Esophagus squamous epithelium (tissue), 5 donors: ENCODE results near the gene MBP. TPM values are rescaled to one million over a fixed set of nuclear protein-coding genes. Genes with fewer than 3 reads are reported as not detected.

Source experiments
- DNase-seq: peaks from one replicate; lab custom pipeline; 2025; lab: John Stamatoyannopoulos, UW
- H3K27ac ChIP-seq, 4 donors: fragments of 200-600 bp; sonication (generic); one replicate each; pipeline ENCODE4 v1.5.1; 2016 to 2019; ENCODE audit warnings: mild to moderate bottlenecking in 1 of 4
- H3K27me3 ChIP-seq, 4 donors: fragments of 200-600 bp; sonication (generic); 1 replicate in 3 of 4; 2 replicates in 1 of 4; pipeline versions ENCODE4 v1.5.1 to v1.6.0; 2017 to 2021; ENCODE audit warnings: antibody characterized with exemption in 1 of 4
- H3K36me3 ChIP-seq, 3 donors: fragments of 200-600 bp; sonication (generic); one replicate each; pipeline ENCODE4 v1.5.1; 2016 to 2019
- H3K4me1 ChIP-seq, 3 donors: fragments of 200-600 bp; sonication (generic); one replicate each; pipeline ENCODE4 v1.5.1; 2017 to 2019
- H3K4me3 ChIP-seq, 4 donors: fragments of 200-600 bp; sonication (generic); 1 replicate in 3 of 4; 2 replicates in 1 of 4; pipeline ENCODE4 v1.5.1; 2016 to 2019; ENCODE audit warnings: mild to moderate bottlenecking in 2 of 4, moderate library complexity in 1 of 4
- H3K9me3 ChIP-seq, 3 donors: fragments of 200-600 bp; sonication (generic); one replicate each; pipeline ENCODE4 v1.5.1; 2016 to 2019
- CTCF ChIP-seq, 6 experiments: fragments of 450-650 bp in 4 of 6; fragments of 200-600 bp in 2 of 6; sonication (generic) in 2 of 6; IDR thresholded peaks; one replicate each; pipeline ENCODE4 v1.5.1; 2016 to 2019; ENCODE audit warnings: antibody characterized with exemption in 6 of 6, mild to moderate bottlenecking in 4 of 6, moderate library complexity in 4 of 6
- POLR2A ChIP-seq, 4 donors: fragments of 450-650 bp; IDR thresholded peaks; one replicate each; pipeline ENCODE4 v1.6.1; 2017; ENCODE audit warnings: antibody characterized with exemption in 4 of 4, mild to moderate bottlenecking in 4 of 4, moderate library complexity in 3 of 4
- WGBS, 2 donors: methylation state at CpG; one replicate each; pipeline ENCODE4 v1.1.5; 2018; 5-methylcytosine and 5-hydroxymethylcytosine counted together
- intact Hi-C: fragments of 100-400 bp; cut with DNase I; formaldehyde crosslinking; loops from one replicate; pipeline ENCODE4 v1.15.0; 2022
- total RNA-seq, 4 donors: library from RNA; depleted of rRNA; stranded (reverse); fragments of >200 nt; gene quantifications; one replicate each; pipeline ENCODE4 v1.1.0, GENCODE V29; 2016
- donor health status: DM: yes; HTN: yes; CAD: no.

MBP gene
- total RNA-seq, 4 donors from 2014 or later, result 21.9 to 38.9 (median 25.2) TPM

DNA sequence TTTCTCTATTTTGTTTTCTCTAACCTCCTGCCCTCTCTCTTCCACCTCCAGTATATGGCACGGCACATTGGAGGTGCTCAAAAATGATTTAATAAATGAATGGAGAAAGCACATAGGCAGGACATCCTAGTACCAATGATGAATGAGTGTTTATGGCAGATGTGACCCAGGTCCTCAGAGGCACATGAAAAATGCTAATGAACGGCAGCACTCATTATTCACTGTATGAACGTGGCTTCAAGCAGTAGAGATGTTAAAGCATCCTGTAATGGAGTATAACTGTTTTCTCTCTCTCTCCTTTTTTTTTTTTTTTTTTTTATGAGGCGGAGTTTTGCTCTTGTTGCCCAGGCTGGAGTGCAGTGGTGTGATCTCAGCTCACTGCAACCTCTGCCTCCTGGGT is 72.4 kb downstream of the MBP start:
- no peak for TF ChIP-seq POLR2A (IDR thresholded peaks at IDR 0.05)
- Histone ChIP-seq H3K9me3 (no peaks in the 10 kb centered on the region), H3K4me3 (no peak overlapping the region), H3K36me3 (peaks cover 0 to 26% (median 4%) of the 10 kb centered on the region in 3 donors), H3K4me1 (peaks cover 12 to 64% (median 30%) of the 10 kb centered on the region in 3 donors), H3K27me3 (no peaks in the 10 kb centered on the region), H3K27ac (no peak overlapping the region)
- intact Hi-C loops, result loop anchor here (10.0 kb wide), 1 partner anchor 75 kb away; the partner anchor contains the start of gene MBP
- WGBS, 2 donors, result 75 to 77% methylated on average over 4 of the region's 4 CpGs
- DNase-seq, result no peak

DNA sequence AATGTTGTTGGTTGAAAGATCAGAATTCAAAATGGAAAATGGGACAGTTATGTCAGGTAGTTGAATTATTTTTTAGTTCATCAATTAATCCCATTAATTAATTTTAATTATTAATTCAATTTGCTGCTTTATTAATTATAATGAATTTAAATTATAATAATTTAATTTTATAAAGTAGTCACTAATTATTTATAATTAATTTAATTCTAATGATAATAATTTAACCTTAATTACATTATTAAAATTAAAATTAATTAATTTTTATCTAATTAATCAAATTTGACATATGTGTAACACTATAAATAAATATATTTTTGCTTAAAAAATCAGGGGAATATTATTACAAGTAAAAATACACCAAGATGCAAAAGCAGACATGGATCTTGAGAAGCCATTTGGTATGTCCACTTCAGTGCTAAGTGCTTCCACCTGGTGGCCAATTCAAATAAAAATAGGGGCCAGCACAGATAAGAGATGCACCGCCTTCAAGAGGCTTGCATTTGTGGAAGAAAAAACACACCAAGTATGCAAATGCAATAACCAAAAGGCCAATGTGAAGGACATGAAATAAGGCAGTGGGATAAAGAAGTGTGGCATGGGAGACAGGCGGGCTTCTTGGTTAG is 73.2 kb downstream of the MBP start:
- no peak overlapping the region for H3K27ac ChIP-seq
- no peaks in the 10 kb centered on the region for H3K27me3 ChIP-seq
- no peaks in the 10 kb centered on the region for H3K9me3 ChIP-seq
- intact Hi-C loops, result no loop called here
- H3K4me3 ChIP-seq, result no peak overlapping the region
- peak in 5 of 6 experiments; percentile 35 to 68 (median 52) for TF ChIP-seq CTCF (IDR thresholded peaks at IDR 0.05)
- TF ChIP-seq POLR2A (IDR thresholded peaks at IDR 0.05), result no peak
- H3K36me3 ChIP-seq, result peaks cover 0 to 22% (median 4%) of the 10 kb centered on the region in 3 donors
- 79 to 84% methylated on average over 2 of the region's 2 CpGs for WGBS, 2 donors
- no peak for DNase-seq
- H3K4me1 ChIP-seq, result peaks cover 8 to 64% (median 23%) of the 10 kb centered on the region in 3 donors

- peaks cover 0 to 21% (median 4%) of the 10 kb centered on the region in 3 donors for H3K36me3 ChIP-seq
- no peaks in the 10 kb centered on the region for H3K9me3 ChIP-seq
- peak overlapping the region; percentile 11 to 64 (median 32) for H3K27ac ChIP-seq
- intact Hi-C loops, result no loop called here
- no peak for DNase-seq
- no peak overlapping the region for H3K4me3 ChIP-seq
- no peaks in the 10 kb centered on the region for H3K27me3 ChIP-seq
- WGBS, 2 donors, result 58 to 86% methylated on average over 5 to 8 of the region's 32 CpGs
- TF ChIP-seq POLR2A (IDR thresholded peaks at IDR 0.05) (no peak), CTCF (IDR thresholded peaks at IDR 0.05) (no peak)
- peaks cover 8 to 67% (median 21%) of the 10 kb centered on the region in 3 donors for H3K4me1 ChIP-seq
Observed at GRCh38 chr18:77058290-77058835, 74.2 kb downstream of the MBP start.

DNA sequence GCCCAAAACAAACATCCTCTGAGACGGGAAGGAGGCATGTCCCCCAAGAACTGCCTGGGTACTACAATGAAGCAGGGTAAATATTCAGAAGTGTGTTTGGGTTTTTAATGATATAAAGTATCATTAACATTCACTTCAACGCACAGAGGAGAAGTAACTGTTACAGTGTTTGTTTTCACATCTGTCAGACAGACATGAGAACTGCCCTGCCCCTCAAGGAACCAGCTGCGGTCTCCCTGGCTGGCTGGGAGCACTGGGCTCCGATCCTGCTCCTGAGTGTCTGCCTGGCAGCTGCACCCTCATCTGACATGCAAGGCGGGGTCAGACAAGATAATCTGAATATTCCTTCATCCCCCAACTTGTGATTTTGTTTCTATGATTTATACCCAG is 75.6 kb downstream of the MBP start:
- H3K27ac ChIP-seq, result peak overlapping the region; percentile 2 to 86 (median 78)
- no peak for TF ChIP-seq POLR2A (IDR thresholded peaks at IDR 0.05)
- WGBS, 2 donors, result 50 to 59% methylated on average over 5 of the region's 5 CpGs
- H3K36me3 ChIP-seq, result peaks cover 0 to 20% (median 0%) of the 10 kb centered on the region in 3 donors
- intact Hi-C loops, result no loop called here
- no peak for DNase-seq
- H3K9me3 ChIP-seq, result no peaks in the 10 kb centered on the region
- H3K27me3 ChIP-seq, result no peaks in the 10 kb centered on the region
- no peak overlapping the region for H3K4me3 ChIP-seq
- H3K4me1 ChIP-seq, result peaks cover 8 to 71% (median 24%) of the 10 kb centered on the region in 3 donors

DNA sequence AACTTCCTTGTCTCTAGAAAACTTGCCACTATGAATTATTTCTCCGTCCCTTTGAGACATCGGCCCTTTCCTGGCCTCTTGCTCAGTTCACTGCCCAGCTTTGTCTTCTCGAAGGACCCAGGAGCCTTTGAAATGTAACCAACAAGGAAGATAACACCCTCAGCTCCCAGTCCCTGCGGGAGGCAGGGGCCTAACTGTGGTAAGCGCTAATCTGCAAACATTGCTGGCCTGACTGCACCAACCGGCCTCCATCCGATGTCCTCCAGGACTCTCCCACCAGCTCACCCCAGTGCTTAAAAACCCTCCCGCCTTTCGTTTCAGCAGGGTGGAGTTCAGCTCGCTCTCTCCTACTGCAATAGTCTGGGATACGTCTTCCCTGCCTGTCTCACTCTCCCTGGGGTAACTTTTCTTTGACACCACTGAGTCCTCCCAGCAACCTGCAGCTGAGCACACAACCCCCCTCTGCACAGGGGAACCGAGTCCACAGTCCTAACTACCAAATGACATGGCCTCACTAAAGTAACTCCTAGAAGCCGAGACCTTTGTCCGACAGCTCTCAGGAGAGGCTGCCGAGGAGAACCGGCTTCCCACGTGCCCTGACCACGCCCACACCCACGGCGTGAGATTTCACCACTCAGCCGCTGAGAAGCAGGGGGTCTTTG is 76.1 kb downstream of the MBP start:
- 53 to 70% methylated on average over 18 to 21 of the region's 21 CpGs for WGBS, 2 donors
- no peaks in the 10 kb centered on the region for H3K9me3 ChIP-seq
- intact Hi-C loops, result no loop called here
- no peaks in the 10 kb centered on the region for H3K27me3 ChIP-seq
- no peak for DNase-seq
- H3K27ac ChIP-seq, result peak overlapping the region; percentile 2 to 86 (median 78)
- peaks cover 8 to 71% (median 24%) of the 10 kb centered on the region in 3 donors for H3K4me1 ChIP-seq
- TF ChIP-seq POLR2A (IDR thresholded peaks at IDR 0.05) (no peak), CTCF (IDR thresholded peaks at IDR 0.05) (no peak)
- H3K36me3 ChIP-seq, result peaks cover 0 to 20% (median 0%) of the 10 kb centered on the region in 3 donors
- H3K4me3 ChIP-seq, result no peak overlapping the region
